Naive B cell (primary cell): ENCODE measurements around the gene LILRB4. TPM values are rescaled to one million over a fixed set of nuclear protein-coding genes. Genes with fewer than 3 reads are reported as not detected.
A peak's percentile ranks its signal among the peaks of the same experiment; 100 is the strongest.
"Not testable (repeated sequence)": the region's sequence is repeated elsewhere in the genome, so short reads cannot be mapped to it uniquely, and the experiment has no call there.

Source experiments
- ATAC-seq, 2 donors: fragments of 150-1000 bp; cut with Tn5 transposase; 2 replicates each; pipeline ENCODE4 v1.10.0; 2021; ENCODE audit warnings: low read depth in 2 of 2, mild to moderate bottlenecking in 2 of 2, moderate library complexity in 2 of 2
- DNase-seq: peaks from one replicate; pipeline ENCODE4 v3.0.0; 2022
- H3K27ac Mint-ChIP-seq, 6 donors: one replicate each; pipeline ENCODE4 v1.8.0; 2020 to 2022; ENCODE audit warnings: mild to moderate bottlenecking in 6 of 6, mixed read lengths in 6 of 6, moderate library complexity in 5 of 6, inconsistent platforms in 2 of 6
- H3K27me3 Mint-ChIP-seq, 3 donors: one replicate each; pipeline ENCODE4 v1.8.0; 2021 to 2022; ENCODE audit warnings: mixed read lengths in 3 of 3, mild to moderate bottlenecking in 1 of 3
- H3K36me3 Mint-ChIP-seq, 2 donors: one replicate each; pipeline ENCODE4 v1.8.0; 2020 to 2022; ENCODE audit warnings: mixed read lengths in 2 of 2, inconsistent platforms in 1 of 2, mild to moderate bottlenecking in 1 of 2
- H3K4me1 Mint-ChIP-seq, 3 donors: one replicate each; pipeline ENCODE4 v1.8.0; 2020 to 2022; ENCODE audit warnings: mixed read lengths in 3 of 3, inconsistent platforms in 1 of 3, mild to moderate bottlenecking in 1 of 3, moderate library complexity in 1 of 3
- H3K4me3 Mint-ChIP-seq, 8 donors: one replicate each; pipeline ENCODE4 v1.8.0; 2020 to 2022; ENCODE audit warnings: mild to moderate bottlenecking in 8 of 8, mixed read lengths in 8 of 8, moderate library complexity in 8 of 8, inconsistent platforms in 2 of 8
- H3K9me3 Mint-ChIP-seq, 7 donors: one replicate each; pipeline ENCODE4 v1.8.0; 2020 to 2022; ENCODE audit warnings: mixed read lengths in 7 of 7, mild to moderate bottlenecking in 5 of 7, inconsistent platforms in 2 of 7, moderate library complexity in 1 of 7
- polyA plus RNA-seq, 6 donors: library from polyadenylated mRNA; unstranded; fragments of 300-500 nt; fragmentation: Illumina TruSeq; gene quantifications; one replicate each; pipeline ENCODE4 v1.2.3, GENCODE V29; 2021; ENCODE audit warnings: low read depth in 6 of 6

LILRB4 gene
- polyA plus RNA-seq, 6 donors from 2014 or later = 0.16 to 0.48 TPM; not detected in 4

DNA sequence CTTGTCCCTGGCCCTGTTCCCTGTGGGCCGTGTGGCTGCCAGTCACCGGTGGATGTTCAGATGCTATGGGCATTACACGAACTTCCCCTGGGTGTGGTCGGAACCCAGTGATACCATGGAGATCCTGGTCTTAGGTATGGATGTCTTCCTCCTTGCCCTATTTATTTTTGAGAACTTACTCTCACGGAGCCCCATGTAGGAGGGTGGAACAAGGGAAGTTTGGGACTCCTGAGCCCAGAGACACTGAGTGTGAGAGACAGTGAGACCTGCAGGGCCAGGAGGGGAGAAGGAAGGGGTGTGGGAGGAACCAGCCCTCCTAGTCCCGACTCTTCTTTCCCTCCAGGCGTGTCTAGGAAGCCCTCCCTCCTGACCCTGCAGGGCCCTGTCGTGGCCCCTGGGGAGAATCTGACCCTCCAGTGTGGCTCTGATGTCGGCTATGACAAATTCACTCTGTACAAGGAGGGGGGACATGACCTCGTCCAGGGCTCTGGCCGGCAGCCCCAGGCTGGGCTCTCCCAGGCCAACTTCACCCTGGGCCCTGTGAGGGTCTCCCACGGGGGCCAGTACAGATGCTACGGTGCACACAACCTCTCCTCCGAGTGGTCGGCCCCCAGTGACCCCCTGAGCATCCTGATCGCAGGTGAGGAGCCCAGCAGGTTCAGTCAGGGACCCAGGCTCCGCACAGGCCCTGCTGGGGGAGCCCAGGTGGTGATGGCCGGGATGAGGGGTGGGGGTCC is 46.6 kb downstream of the LILRB4 start:
- peaks cover 12 to 32% (median 24%) of the 10 kb centered on the region in 3 donors for H3K27me3 Mint-ChIP-seq
- no peaks in the 10 kb centered on the region for H3K36me3 Mint-ChIP-seq
- ATAC-seq = no peak
- DNase-seq = no peak
- H3K9me3 Mint-ChIP-seq = peaks cover 0 to 4% (median 0%) of the 10 kb centered on the region in 7 donors
- H3K4me1 Mint-ChIP-seq = peaks cover 5 to 7% (median 6%) of the 10 kb centered on the region in 3 donors
- peak overlapping the region in 1 of 6 donors; percentile 15 for H3K27ac Mint-ChIP-seq
- H3K4me3 Mint-ChIP-seq = no peak overlapping the region

- not testable (repeated sequence) for H3K27ac Mint-ChIP-seq, H3K4me3 Mint-ChIP-seq, H3K9me3 Mint-ChIP-seq, ATAC-seq, DNase-seq, H3K4me1 Mint-ChIP-seq, H3K36me3 Mint-ChIP-seq
- H3K27me3 Mint-ChIP-seq = peaks cover 12 to 27% (median 23%) of the 10 kb centered on the region in 3 donors
These were observed 47.2 kb downstream of the LILRB4 start for GRCh38 chr19:54709956-54710355.

Other genes with a start within 250 kb of the LILRB4 start
- under 1 TPM in 3 of 6 donors, not detected in 3; 0.06 to 0.09 (median 0.08) TPM for gene TTYH1, start 247.5 kb upstream of the LILRB4 start, polyA plus RNA-seq
- 10 to 100 TPM in 2 of 6 donors, 1 to 10 TPM in 4; 4.0 to 17.4 (median 8.6) TPM for gene LENG8, start 213.8 kb upstream of the LILRB4 start, polyA plus RNA-seq
- under 1 TPM in 5 of 6 donors, not detected in 1; 0.20 to 0.62 (median 0.31) TPM for gene LENG9, start 199.2 kb upstream of the LILRB4 start, polyA plus RNA-seq
- not detected for gene CDC42EP5, start 189.7 kb upstream of the LILRB4 start, polyA plus RNA-seq
- under 1 TPM in 3 of 6 donors, not detected in 3; 0.55 to 0.93 (median 0.66) TPM for gene LAIR2, start 160.2 kb upstream of the LILRB4 start, polyA plus RNA-seq
- 1 to 10 TPM; 1.4 to 9.2 (median 2.9) TPM for gene LILRA2, start 89.2 kb upstream of the LILRB4 start, polyA plus RNA-seq
- 1 to 10 TPM in 1 of 6 donors, under 1 TPM in 4, not detected in 1; 0.35 to 1.4 (median 0.41) TPM for gene LILRA1, start 69.4 kb upstream of the LILRB4 start, polyA plus RNA-seq
- gene LILRB1, start 32.5 kb upstream of the LILRB4 start, polyA plus RNA-seq = 10 to 100 TPM; 23.7 to 35.7 (median 27.9) TPM
- gene KIR3DL3, start 61.5 kb downstream of the LILRB4 start, polyA plus RNA-seq = not detected
- not detected for gene KIR2DL3, start 75.5 kb downstream of the LILRB4 start, polyA plus RNA-seq
- not detected for gene KIR2DL1, start 106.8 kb downstream of the LILRB4 start, polyA plus RNA-seq
- not detected for gene KIR2DL4, start 140.6 kb downstream of the LILRB4 start, polyA plus RNA-seq
- under 1 TPM in 2 of 6 donors, not detected in 4; 0.26 to 0.53 TPM for gene KIR3DL1, start 153.5 kb downstream of the LILRB4 start, polyA plus RNA-seq
- not detected for gene KIR2DS4, start 169.7 kb downstream of the LILRB4 start, polyA plus RNA-seq
- gene KIR3DL2, start 187.5 kb downstream of the LILRB4 start, polyA plus RNA-seq = under 1 TPM in 2 of 6 donors, not detected in 4; 0.25 to 0.39 TPM
- gene FCAR, start 211.2 kb downstream of the LILRB4 start, polyA plus RNA-seq = 1 to 10 TPM in 2 of 6 donors, under 1 TPM in 1, not detected in 3; 0.63 to 5.4 (median 1.1) TPM
- not detected for gene NCR1, start 243.2 kb downstream of the LILRB4 start, polyA plus RNA-seq